ENCODE data around the gene PEMT. TPM values are rescaled to one million over a fixed set of nuclear protein-coding genes. Genes with fewer than 3 reads are reported as not detected.

The PEMT gene
- total RNA-seq, 1 donor from 2014 or later, result 41.9 TPM

DNA sequence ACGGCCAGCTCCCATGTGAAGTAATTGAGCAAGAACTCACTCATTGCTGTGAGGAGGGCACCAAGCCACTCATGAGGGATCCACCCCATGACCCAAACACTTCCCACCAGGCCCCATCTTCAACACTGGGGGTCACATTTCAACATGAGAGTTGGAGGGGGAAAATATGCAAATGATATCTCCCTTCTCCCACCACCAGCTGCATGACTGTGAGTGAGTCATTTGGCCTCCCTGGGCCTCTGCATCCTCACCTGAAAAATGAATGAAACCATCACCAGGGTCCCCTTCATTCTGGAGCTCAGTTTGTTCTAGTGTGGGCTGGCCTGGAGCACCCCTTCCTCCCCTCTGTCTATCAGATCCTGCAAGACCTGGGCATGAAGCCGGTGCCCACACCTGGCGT lies 121.5 kb downstream of the PEMT start:
- no peaks in the 10 kb centered on the region for H3K4me1 Mint-ChIP-seq
- no peaks in the 10 kb centered on the region for H3K9me3 Mint-ChIP-seq
- no peak overlapping the region for H3K27ac Mint-ChIP-seq
- no peaks in the 10 kb centered on the region for H3K36me3 Mint-ChIP-seq
- H3K27me3 Mint-ChIP-seq (ENCODE audit: low read depth), result peaks cover 79% of the 10 kb centered on the region
- no peak for DNase-seq (ENCODE audit: low spot score in 2 of 2, unreplicated experiment in 2 of 2)
- TF ChIP-seq CTCF (IDR thresholded peaks at IDR 0.05; ENCODE audit: unreplicated experiment), result no peak
- H3K4me3 Mint-ChIP-seq, result no peak overlapping the region

DNA sequence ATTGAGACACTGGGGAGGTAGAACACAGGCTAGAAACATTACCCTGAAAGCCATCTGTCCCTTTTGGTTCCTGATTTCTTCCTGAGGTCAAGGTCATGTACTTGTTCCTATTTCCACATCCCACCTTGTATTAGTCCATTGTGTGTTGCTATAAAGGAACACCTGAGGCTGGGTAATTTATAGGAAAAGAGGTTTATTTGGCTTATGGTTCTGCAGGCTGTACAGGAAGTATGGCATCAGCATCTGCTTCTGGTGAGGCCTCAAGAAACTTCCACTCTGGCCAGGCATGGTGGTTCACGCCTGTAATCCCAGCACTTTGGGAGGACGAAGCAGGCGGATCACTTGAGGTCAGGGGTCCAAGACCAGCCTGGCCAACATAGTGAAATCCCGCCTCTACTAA lies 122.2 kb downstream of the PEMT start:
- no peaks in the 10 kb centered on the region for H3K4me1 Mint-ChIP-seq
- TF ChIP-seq CTCF (IDR thresholded peaks at IDR 0.05; ENCODE audit: unreplicated experiment), result no peak
- DNase-seq (ENCODE audit: low spot score in 2 of 2, unreplicated experiment in 2 of 2), result no peak
- H3K27ac Mint-ChIP-seq, result no peak overlapping the region
- H3K27me3 Mint-ChIP-seq (ENCODE audit: low read depth), result peaks cover 84% of the 10 kb centered on the region
- H3K36me3 Mint-ChIP-seq, result no peaks in the 10 kb centered on the region
- no peaks in the 10 kb centered on the region for H3K9me3 Mint-ChIP-seq
- H3K4me3 Mint-ChIP-seq, result no peak overlapping the region

- H3K36me3 Mint-ChIP-seq, result no peaks in the 10 kb centered on the region
- H3K27me3 Mint-ChIP-seq (ENCODE audit: low read depth), result peaks cover 85% of the 10 kb centered on the region
- no peaks in the 10 kb centered on the region for H3K4me1 Mint-ChIP-seq
- no peaks in the 10 kb centered on the region for H3K9me3 Mint-ChIP-seq
- DNase-seq (ENCODE audit: low spot score in 2 of 2, unreplicated experiment in 2 of 2), result no peak
- H3K27ac Mint-ChIP-seq, result no peak overlapping the region
- no peak for TF ChIP-seq CTCF (IDR thresholded peaks at IDR 0.05; ENCODE audit: unreplicated experiment)
- H3K4me3 Mint-ChIP-seq, result no peak overlapping the region
Observed at GRCh38 chr17:17468217-17469010, 123.1 kb downstream of the PEMT start.

DNA sequence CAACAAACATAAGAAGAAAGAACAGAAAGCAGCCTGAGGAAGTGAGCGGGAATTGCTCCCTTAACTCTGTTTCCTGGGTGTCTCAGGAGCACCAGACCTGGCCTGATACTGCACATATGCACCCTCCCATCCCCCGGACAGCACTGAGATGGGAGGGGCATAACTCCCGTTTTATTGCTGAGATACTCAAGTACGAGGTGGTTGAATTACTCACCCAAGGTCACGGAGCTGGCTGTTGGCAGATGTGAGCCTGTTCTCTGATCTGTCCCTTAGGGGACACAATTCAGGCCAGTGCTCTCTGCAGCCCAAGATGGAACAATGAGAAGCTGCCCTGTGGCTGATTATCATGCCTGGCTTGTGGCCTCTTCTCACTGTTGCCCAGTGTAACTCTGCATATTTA lies 123.8 kb downstream of the PEMT start:
- TF ChIP-seq CTCF (IDR thresholded peaks at IDR 0.05; ENCODE audit: unreplicated experiment), result no peak
- no peaks in the 10 kb centered on the region for H3K36me3 Mint-ChIP-seq
- H3K4me3 Mint-ChIP-seq, result no peak overlapping the region
- no peaks in the 10 kb centered on the region for H3K9me3 Mint-ChIP-seq
- H3K27me3 Mint-ChIP-seq (ENCODE audit: low read depth), result peaks cover 82% of the 10 kb centered on the region
- DNase-seq (ENCODE audit: low spot score in 2 of 2, unreplicated experiment in 2 of 2), result no peak
- H3K27ac Mint-ChIP-seq, result no peak overlapping the region
- no peaks in the 10 kb centered on the region for H3K4me1 Mint-ChIP-seq

- no peak overlapping the region for H3K4me3 Mint-ChIP-seq
- no peaks in the 10 kb centered on the region for H3K4me1 Mint-ChIP-seq
- H3K36me3 Mint-ChIP-seq, result no peaks in the 10 kb centered on the region
- H3K9me3 Mint-ChIP-seq, result no peaks in the 10 kb centered on the region
- peaks cover 76% of the 10 kb centered on the region for H3K27me3 Mint-ChIP-seq (ENCODE audit: low read depth)
- no peak for TF ChIP-seq CTCF (IDR thresholded peaks at IDR 0.05; ENCODE audit: unreplicated experiment)
- no peak overlapping the region for H3K27ac Mint-ChIP-seq
- DNase-seq (ENCODE audit: low spot score in 2 of 2, unreplicated experiment in 2 of 2), result no peak
Observed at GRCh38 chr17:17467016-17467415, 124.5 kb downstream of the PEMT start.

Data from mesothelial cell of epicardium (in vitro differentiated cells).